ENCODE measurements around the gene PEAK3.

PEAK3 gene

DNA sequence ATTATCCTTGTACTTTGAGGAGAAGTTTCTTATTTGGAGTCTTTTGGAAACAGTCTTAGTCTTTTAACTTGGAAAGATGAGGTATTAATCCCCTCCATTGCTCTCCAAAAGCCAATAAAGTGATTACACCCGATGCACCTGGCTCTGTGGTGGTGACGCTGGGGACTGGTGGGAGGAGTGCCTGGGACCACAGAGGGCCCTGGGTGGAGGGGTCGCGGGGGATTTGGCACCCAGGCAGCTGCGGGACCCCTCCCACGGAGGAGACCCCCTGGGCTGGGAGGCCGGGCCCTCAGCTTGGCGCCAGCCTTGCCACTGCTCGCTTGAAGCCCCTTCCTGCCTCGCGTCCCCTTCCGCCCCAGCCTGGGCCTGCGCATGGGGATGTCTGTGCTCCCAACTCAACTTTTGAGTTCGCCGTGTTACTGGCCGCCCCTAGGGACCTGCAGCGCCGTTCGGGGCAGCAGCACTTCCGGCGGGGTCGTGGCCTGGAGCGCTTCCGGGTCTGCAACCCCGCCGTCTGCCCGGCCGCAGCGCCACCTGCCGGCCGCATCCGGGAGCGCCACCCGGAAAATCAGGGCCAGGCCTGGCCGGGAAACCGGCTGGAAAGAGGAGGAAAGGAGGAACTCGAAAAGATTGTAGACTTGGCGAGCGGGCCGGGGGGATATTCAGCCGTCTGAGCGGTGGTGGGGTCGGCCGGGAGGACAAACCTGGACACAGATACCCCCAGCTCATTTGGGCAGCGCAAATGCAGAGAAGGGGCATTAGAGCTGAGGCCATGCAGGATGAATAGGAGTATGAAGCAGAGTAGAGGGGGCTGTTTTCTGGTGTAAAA lies 8.4 kb downstream of the PEAK3 start:
- in situ Hi-C loops (cut with HindIII; ENCODE audit: low sequenced_read_pairs), result loop anchor here (5.0 kb wide), 2 partner anchors 36 to 54 kb away; partner anchors contain the start of genes LSM7, PLEKHJ1, SF3A2 and SPPL2B

DNA sequence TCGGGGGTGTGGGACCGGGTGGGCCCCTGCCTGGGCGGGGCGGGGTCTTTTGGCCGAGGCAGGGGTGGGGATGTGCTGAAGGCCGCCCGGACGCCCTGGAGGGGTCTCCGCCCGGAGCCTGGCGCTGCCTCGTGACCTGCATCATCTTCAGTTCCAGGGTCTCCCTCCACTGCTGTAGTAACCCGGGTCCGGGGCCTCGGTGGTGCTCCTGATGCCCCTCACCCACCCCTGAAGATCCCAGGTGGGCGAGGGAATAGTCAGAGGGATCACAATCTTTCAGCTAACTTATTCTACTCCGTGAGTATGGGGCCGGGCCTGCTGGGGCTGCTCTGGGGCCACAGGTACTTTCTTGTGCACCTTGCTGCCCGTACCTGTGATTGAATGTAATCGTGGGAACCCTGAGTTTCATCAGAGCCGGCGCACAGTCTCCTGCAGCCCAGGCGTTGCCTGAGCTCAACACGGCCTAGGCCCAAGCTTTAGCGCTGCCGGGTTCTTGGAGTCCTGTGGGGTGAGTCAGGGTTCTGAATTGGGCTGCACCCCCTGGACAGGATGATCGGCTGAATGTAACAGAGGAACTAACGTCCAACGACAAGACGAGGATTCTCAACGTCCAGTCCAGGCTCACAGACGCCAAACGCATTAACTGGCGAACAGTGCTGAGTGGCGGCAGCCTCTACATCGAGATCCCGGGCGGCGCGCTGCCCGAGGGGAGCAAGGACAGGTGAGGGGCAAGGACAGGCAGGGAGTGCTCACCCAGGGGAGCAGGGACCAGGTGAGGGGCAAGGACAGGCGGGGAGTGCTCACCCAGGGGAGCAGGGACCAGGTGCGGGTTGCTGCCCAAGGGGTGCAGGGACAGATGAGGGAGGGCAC lies 10.5 kb downstream of the PEAK3 start:
- in situ Hi-C loops (cut with HindIII; ENCODE audit: low sequenced_read_pairs), result loop anchor here (5.0 kb wide), 2 partner anchors 34 to 56 kb away; partner anchors contain the start of genes LSM7, PLEKHJ1, SF3A2 and SPPL2B

DNA sequence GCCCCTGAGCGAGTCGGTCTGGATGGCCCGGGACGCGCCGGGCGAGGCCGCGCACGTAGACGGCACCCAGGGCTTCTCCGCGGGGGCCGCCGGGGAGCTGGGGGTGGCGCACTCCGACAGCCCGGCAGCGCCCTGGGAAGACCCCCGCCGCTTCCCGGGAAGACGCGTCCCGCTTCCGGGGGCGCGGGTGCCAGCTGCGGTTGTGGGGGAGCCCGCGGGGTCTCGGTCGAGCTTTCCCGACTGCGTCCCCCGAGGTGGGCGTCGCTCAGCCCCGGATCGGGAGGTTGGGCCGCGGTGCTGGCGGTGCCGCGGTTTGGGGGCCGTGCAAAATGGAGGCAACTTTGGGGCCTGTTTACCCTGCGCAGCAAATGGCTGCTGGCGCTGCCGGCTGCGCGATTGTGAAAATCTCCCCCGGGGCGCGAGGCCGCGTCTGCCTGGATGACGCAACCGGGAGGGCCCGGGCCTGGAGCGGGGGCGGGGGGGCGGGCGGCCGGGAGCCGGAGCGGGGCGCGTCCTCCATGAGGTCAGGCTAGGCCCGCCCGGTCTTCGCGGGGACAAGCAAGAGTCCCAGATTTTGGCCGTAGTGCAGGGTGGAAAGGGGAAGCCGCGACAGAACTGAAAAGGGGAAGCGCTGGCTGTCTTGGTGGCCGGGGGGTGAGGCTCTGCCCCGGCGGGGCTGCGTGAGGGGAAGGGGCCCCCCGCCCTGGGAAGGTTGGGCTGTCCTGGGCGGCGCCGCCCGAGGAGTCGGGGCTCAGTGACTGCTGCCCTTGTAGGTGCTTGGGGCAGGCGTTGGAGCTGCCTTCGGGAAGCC lies 11.3 kb downstream of the PEAK3 start:
- in situ Hi-C loops (cut with HindIII; ENCODE audit: low sequenced_read_pairs), result loop anchor here (5.0 kb wide), 2 partner anchors 33 to 57 kb away; partner anchors contain the start of genes LSM7, PLEKHJ1, SF3A2 and SPPL2B

DNA sequence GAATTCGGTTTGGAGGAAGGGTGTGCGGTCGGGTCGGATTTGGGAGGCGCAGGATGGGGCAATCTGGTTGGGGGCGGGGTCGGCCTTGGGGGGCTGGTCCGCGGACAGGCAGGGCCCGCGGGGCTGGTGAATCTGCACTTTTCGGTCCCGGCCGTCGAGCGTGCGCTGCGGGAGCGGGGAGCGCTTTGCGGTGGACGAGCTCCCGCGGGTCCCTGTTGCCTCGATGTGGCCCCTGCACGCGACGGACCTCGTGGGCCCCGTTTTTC lies 11.9 kb downstream of the PEAK3 start:
- in situ Hi-C loops (cut with HindIII; ENCODE audit: low sequenced_read_pairs), result loop anchor here (5.0 kb wide), 2 partner anchors 33 to 57 kb away; partner anchors contain the start of genes LSM7, PLEKHJ1, SF3A2 and SPPL2B

DNA sequence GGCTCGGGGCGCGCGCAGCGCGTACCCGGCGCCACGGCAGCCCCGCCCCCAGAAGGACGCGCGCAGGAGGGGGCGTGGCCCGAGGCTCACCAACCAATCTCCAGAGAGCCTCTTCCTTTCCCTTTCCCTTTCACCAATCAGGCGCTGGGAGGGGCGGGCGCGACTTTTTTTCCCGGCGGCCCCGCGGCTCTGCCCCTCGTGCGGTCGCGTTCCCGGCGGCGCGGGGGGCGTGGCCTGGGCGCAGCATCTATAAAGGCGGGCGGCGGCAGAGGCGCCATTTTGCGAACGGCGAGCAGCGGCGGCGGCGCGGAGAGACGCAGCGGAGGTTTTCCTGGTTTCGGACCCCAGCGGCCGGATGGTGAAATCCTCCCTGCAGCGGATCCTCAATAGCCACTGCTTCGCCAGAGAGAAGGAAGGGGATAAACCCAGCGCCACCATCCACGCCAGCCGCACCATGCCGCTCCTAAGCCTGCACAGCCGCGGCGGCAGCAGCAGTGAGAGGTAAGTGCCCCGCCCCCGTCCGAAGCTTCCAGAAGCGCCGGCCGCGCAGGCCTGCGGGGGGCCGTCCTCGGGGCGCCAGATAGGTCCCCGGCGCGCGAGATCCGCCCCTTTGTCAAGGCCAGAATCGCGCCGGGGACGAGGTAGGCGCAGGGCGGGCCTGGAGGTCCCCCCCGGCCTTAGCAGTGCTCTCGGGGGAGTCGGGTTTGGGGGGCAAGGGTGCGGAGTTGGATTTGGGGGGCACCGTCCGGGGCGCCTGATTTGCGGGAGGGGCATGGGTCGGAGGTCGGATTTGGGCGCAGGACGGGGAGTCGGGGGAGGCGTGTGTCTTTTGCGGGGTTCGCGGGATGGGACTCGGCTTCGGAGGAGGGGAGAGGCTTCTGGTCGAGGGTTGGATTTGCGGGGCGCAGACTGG lies 12.5 kb downstream of the PEAK3 start:
- in situ Hi-C loops (cut with HindIII; ENCODE audit: low sequenced_read_pairs), result loop anchor here (5.0 kb wide), 2 partner anchors 32 to 58 kb away; partner anchors contain the start of genes LSM7, PLEKHJ1, SF3A2 and SPPL2B

DNA sequence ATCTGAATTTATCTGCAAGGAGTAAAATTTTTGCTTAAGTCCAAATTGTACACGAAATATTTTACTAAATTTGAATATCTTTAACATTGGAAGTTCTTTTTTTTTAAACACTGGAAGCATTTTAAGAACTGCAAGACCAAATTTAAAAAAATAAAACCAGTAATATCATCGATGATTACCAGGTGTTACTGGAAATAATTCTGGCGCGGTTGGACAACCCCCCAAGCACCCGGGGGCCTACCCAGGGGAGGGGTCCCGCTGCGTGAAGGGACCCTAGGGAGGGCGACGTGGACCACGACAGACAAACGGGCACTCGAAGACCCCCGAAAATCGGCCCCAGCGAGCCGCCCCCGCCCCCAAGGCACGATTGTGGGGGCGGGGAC lies 13.1 kb downstream of the PEAK3 start:
- in situ Hi-C loops (cut with HindIII; ENCODE audit: low sequenced_read_pairs), result no loop called here

DNA sequence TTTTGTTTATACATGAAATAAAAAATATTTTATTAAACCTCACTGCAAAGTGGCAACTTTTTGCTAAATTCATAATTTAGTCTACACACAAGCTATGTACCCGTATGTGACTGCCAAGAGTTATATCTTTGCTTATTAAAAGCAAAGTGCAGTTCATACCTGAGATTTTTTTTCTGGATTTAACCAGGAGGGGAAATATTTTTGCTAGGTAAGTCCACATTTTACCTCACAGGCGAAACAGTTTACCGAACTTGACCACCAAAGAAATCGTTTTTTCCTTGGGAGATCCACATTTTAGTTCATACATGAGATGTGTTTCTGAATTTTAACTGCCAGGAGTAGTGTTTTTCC lies 13.5 kb downstream of the PEAK3 start:
- in situ Hi-C loops (cut with HindIII; ENCODE audit: low sequenced_read_pairs), result no loop called here

DNA sequence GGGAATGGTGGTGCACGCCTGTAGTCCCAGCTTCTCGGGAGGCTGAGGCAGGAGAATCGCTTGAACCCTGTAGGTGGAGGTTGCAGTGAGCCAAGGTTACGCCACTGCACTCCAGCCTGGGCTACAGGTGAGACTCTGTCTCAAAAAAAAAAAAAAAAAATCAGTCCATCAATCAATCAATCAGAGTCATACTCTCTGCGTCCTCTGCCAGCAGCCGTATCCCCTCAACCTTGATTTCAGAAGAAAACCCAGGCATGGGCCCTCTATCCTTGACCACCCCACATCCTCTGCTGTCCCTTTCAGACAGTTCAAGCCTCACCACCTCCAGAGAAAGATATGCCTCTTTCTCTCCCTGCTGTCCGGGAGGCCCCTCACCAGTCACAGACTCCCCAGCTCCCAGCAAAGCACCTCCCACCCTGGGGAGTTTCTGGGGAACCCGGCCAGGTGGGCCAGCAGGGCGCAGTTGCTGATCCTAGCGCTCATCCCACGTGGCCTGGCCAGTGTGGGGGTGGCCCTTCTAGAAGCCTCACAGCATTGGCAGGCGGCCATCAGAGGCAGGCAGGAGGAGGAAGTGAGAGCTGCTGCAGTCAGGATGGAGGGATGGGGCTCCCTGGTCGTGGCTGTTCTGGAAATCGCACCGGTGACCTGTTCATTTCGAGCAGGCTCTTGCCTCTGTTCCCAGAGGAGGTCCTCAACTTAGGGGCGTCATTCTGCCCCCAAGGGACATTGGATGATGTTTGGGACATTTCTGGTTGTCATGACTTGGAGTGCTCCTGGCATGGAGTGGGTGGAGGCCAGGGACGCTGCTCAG lies 15.6 kb downstream of the PEAK3 start:
- in situ Hi-C loops (cut with HindIII; ENCODE audit: low sequenced_read_pairs), result no loop called here

DNA sequence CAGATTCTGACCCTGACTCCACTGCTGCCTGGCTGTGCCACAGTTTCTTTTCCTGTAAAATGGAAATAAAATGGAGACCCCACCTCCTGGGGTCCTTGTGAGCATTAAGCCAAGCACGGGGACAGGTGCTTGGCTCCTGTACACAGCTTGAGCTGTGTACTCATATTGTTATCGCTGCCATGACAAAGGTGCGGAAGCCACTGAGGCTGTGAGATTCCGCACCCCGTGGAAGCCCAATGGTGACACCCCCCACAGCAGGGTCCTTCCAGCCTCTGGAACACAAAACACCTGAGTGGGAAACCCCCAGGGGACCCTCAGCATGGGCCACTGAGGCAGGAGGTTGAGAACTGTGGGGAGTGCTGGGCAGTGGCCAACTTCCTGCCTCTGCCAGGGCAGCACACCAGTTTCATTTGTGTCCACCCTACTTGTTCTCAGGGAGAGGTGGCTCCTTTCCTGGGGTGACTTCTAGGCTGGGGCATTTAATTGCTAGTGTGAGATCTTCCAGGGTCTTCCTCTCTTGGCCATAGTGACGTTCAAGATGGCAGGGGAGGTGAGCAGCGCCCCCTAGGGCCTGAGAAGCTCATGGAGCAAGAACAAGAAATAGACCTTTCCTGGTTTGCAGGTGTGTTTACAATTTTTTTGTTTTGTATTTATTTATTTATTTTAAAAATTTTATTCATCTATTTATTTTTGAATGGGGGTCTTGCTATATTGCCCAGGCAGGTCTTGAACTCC lies 20.4 kb downstream of the PEAK3 start:
- in situ Hi-C loops (cut with HindIII; ENCODE audit: low sequenced_read_pairs), result no loop called here

DNA sequence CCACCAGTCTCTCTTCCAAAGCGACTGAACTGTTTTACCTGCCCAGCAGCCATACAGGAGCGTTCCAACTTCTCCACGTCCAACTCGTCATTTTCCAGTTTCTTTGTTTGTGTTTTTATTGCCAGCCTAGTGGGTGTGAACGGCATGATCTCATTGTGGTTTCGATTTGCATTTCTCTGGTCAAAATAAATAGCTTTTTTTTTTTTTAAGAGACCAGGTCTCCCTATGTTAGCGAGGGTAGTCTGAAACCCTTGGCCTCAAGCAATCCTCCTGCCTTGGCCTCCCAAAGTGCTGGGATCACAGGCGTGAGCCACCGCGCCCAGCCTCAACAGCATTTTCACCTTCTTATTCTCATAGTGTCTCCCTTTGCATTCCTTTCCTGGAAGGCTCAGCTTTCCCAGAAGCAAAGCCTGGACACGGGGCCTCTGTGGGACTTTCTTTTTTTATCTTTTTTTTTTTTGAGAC lies 21.6 kb downstream of the PEAK3 start:
- in situ Hi-C loops (cut with HindIII; ENCODE audit: low sequenced_read_pairs), result no loop called here

DNA sequence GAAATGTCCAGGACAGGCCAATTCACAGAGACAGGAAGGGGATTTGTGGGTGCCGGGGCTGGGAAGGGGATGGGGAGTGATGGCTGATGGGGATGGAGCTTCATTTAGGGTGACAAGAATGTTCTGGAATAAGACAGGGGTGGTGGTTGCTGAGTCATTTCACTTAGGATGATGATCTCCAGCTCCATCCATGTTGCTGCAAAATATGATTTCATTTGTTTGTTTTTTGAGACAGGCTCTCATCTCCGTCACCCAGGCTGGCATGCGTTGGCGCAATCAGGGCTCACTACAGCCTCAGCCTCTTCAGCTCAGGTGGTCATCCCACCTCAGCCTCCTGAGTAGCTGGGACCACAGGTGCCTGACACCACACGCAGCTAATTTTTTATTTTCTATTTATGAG lies 22.6 kb downstream of the PEAK3 start:
- in situ Hi-C loops (cut with HindIII; ENCODE audit: low sequenced_read_pairs), result no loop called here

DNA sequence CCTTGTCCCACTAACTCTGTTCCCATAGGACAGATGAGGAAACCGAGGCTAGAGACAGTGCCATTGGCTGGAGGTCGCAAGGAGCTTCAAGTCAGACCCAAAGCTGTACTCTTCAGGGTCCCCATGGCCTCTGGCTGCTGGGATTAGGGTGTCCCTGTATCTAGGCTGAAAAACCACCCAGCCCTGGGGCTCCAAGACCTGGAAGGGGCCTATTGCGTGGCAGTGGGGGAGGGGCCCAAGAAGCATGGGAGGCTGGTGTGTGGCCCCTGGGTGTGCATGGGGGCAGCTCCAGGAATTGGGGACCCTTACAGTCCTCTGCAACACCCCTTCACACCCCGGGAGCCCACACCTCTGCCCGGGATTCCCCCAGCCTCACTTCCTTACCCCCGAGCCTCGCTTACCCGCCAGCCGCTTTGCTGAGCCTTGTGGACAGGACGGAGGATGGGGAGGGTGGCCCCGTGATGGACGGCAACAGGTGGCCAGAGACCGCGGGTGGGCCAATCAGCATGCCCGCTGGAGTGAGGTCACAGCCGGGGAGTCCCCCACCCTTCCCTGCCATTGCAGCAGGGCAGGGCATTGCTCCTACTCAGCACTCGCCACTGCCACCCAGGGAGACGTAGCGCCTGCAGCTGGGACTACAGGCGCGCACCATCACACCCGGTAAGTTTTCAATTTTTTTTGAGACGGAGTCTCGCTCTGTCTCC lies 25.8 kb downstream of the PEAK3 start, which contains the start of gene JSRP1:
Gene JSRP1 (minus strand): TSS at position 436 of the 704 bp plus-strand sequence. CDS start 1,103 bp downstream, outside the sequence.
- in situ Hi-C loops (cut with HindIII; ENCODE audit: low sequenced_read_pairs), result no loop called here

DNA sequence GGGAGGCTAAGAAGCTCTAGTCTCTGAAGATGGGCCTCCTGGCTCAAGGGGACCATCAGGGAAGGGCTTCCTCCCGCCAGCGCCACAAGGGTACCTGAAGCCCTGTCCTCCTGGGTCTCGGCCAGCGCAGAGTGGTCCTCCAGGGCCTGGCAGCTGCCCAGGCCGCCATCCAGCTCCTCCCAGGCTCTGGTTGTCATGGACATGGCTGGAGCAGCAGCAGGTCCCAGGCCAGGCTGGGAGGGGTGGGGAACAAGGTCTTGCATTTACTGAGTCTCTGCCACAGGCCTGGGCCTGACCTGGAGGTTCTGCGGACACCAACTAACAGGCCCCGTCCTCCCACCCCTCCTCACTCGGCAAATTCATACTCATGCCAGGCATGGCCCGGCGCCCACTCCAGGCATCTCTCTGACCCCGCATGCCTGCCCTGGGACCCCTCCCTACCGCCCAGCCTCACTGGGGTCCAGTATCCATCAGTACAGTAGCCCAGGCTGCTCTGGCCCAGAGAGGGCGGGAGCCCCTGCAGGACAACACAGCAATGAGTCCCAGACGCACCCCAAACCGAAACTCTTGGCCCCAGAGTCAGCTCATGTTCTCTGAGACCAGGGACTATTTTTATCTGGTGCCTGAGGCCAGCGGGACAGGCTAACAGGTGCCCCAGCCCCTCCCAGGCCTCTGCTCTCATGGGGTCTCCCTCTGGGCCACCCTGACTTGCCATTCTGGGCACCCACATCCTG lies 26.7 kb downstream of the PEAK3 start:
- in situ Hi-C loops (cut with HindIII; ENCODE audit: low sequenced_read_pairs), result no loop called here

DNA sequence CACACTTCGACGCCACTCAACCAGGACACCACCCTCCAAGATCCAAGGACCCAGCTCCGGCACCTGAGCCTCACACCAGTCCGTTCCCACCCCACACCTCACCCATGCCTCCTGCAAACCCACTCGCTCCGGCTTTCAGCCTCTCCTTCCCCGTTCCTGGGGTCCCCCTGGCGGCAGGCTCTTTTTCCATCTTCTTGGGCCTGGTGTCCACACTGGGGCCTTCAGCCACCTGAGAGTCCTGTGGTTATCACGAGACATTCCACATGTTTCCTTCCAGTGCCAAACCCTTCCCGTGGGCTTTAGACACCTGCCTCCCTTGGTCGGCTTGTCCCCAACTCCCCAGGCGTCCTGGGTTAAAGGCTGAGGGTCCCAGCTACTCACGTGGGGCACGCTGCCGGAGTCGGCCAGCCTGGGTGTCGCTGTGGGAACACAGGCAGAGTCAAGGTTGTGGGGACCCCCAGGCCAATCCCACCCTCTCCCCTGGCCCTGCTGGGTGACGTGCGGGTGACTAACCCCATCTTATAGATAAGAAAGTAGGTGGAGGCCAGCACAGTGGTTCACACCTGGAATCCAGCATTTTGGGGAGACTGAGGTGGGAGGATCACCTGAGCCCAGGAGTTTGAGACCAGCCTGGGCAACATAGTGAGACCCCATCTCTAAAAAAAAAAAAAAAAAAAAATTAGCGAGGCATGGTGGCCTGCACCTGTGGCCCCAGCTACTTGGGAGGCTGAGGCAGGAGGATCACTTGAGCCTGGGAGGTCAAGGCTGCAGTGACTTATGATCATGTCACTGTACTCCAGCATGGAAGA lies 27.7 kb downstream of the PEAK3 start:
- in situ Hi-C loops (cut with HindIII; ENCODE audit: low sequenced_read_pairs), result no loop called here

DNA sequence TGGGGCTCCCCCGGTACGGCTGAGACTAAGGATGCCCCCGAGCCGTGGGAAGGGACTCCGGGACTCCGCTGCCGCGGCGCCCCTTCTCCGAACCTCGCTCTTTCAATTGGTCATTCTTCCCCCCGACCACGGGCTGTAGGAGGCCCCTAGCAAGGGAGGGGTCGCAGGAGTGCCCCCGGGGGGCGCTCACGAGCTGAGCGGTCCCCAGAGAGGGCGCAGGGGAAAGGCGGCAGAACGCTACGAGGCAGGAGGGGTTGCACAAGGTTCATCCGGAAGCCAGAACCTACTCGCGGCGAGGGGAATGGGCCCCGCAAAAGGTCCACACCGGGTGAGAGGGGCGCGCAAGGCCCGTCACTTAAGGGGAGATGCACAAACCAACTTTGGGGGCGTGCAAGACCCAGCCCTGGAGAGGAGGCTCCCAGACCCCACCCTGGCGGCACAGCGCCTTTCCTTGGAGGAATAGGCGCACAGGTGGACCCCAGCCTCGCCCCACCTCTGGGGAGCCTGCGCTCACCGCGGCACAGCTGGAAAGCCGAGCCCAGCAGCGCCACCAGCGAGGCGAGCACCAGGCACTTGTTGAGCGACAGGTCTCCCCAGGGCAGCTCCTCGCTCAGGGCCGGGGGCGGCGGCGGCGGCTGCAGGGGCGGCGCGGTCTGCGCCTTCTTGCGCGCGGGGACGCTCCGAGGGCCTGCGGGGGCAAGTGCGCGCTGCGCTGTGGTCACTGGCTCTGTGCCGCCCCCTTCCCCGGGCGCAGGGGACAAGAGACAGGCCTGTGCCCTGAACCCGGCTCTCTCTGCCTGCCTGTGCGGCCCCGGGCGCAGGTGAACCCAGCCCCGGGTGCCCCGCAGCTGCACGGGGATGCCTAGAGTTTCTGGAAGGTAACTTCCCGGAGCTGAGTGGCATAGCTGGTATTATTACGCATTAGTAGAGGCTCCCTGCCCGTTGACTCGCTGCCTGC lies 28.6 kb downstream of the PEAK3 start:
- in situ Hi-C loops (cut with HindIII; ENCODE audit: low sequenced_read_pairs), result no loop called here
